ENCODE results near the gene LYL1. TPM values are rescaled to one million over a fixed set of nuclear protein-coding genes. Genes with fewer than 3 reads are reported as not detected.
A peak's percentile ranks its signal among the peaks of the same experiment; 100 is the strongest.

LYL1 gene
- total and polyA plus RNA-seq, 2 of the 13 experiments (the other 11 are each of a cell fraction or from before 2014, with no cell fraction given) = 0.75 to 0.92 TPM

GRCh38 chr19:13060964-13061927, 41.4 kb downstream of the LYL1 start:
- Histone ChIP-seq H3K9ac (ENCODE audit: insufficient read depth, low read depth, low read length) (peak overlapping the region; percentile 85), H3K4me3 (replicated peaks in 1 of 3; ENCODE audit: insufficient read depth in 1 of 3, low read depth in 2 of 3, low read length in 3 of 3) (peak overlapping the region; percentile 46 to 78 (median 54); a peak in 5 of 6 replicates), H3K4me2 (ENCODE audit: low read depth, low read length) (peak overlapping the region; percentile 97), H4K20me1 (ENCODE audit: insufficient read depth, low read length) (no peaks in the 10 kb centered on the region), H3K4me1 (ENCODE audit: insufficient read depth, low read length) (peaks cover 55% of the 10 kb centered on the region), H3K9me3 (ENCODE audit: low read length) (no peaks in the 10 kb centered on the region), H2AFZ (ENCODE audit: low read length) (no peak overlapping the region), H3K79me2 (ENCODE audit: insufficient read depth, low read length) (peaks cover 17% of the 10 kb centered on the region), H3K36me3 (replicated peaks in 1 of 2; ENCODE audit: control insufficient read depth in 1 of 2, insufficient read depth in 2 of 2, low read length in 2 of 2) (peaks cover 0 to 3% of the 10 kb centered on the region in 2 experiments; a peak in 2 of 5 replicates), H3K27me3 (ENCODE audit: control insufficient read depth in 1 of 2, insufficient read depth in 2 of 2, low read length in 2 of 2) (no peaks in the 10 kb centered on the region), H3K27ac (ENCODE audit: extremely low read length, insufficient read depth, low read length) (peak overlapping the region; percentile 98)
- intact Hi-C loops (cut with micrococcal nuclease; ENCODE audit: unreplicated experiment) (loop anchor here (1.0 to 5.0 kb wide), 3 partner anchors 28 to 76 kb away; no protein-coding TSS in a partner anchor), in situ Hi-C loops (cut with HindIII; ENCODE audit: extremely low pct_ligation_motif_present, low pct_unique_long_range_greater_than_20kb) (loop anchor here (5.0 kb wide), 2 partner anchors 39 to 74 kb away; no protein-coding TSS in a partner anchor)
- BruUV-seq (replicated peaks) = TSS peak; percentile 37
- ChIA-PET POLR2A (interaction anchor here (1.0 to 5.4 kb wide), 21 partner anchors 10 to 102 kb away, joined by 3 to 128 read pairs (median 9); partner anchors contain the start of genes IER2 and STX10), CTCF (ENCODE audit: low intra/inter-chr PET ratio, low total read pairs) (interaction anchor here (0.8 to 3.3 kb wide), 5 partner anchors 27 to 96 kb away, joined by 3 to 42 read pairs (median 10); no protein-coding TSS in a partner anchor)
- ATAC-seq = peak; percentile 76
- peak; percentile 70 for DNase-seq (ENCODE audit: low spot score)
- FAIRE-seq = peak; percentile 76
- 2% methylated on average over 19 of the region's 40 CpGs for WGBS (ENCODE audit: low lambda C conversion rate)
- no peak for TF ChIP-seq ZNF333 (CRISPR knock-in tag; IDR thresholded peaks at IDR 0.05; ENCODE audit: borderline replicate concordance)
- 0 out of 2 replicates have a peak, but pooled peaks have one; percentile 39 for TF ChIP-seq ZFAT (CRISPR knock-in tag; conservative IDR thresholded peaks at IDR 0.05)
- TF ChIP-seq ZBTB20 (CRISPR knock-in tag; IDR thresholded peaks at IDR 0.05; ENCODE audit: borderline replicate concordance, low read depth) = no peak
- TF ChIP-seq ZNF264 (CRISPR knock-in tag; IDR thresholded peaks at IDR 0.05) = peak; percentile 76; the same call in 1 of the 2 replicates
- TF ChIP-seq ZNF382 (CRISPR knock-in tag; IDR thresholded peaks at IDR 0.05; ENCODE audit: borderline replicate concordance) = no peak
- no peak for TF ChIP-seq ZNF512 (CRISPR knock-in tag; IDR thresholded peaks at IDR 0.05)
- no peak for TF ChIP-seq POGZ (CRISPR knock-in tag; IDR thresholded peaks at IDR 0.05)
- no peak for TF ChIP-seq ZNF678 (CRISPR knock-in tag; IDR thresholded peaks at IDR 0.05)
- no peak for TF ChIP-seq POLR2AphosphoS5 (IDR thresholded peaks at IDR 0.05; ENCODE audit: low read depth, low read length)
- peak in 1 of 2 experiments; percentile 40; a peak in 1 of 4 replicates for TF ChIP-seq KLF16 (CRISPR knock-in tag; IDR thresholded peaks at IDR 0.05)
- TF ChIP-seq, protein P1, sequence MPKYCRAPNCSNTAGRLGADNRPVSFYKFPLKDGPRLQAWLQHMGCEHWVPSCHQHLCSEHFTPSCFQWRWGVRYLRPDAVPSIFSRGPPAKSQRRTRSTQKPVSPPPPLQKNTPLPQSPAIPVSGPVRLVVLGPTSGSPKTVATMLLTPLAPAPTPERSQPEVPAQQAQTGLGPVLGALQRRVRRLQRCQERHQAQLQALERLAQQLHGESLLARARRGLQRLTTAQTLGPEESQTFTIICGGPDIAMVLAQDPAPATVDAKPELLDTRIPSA (CRISPR knock-in tag; IDR thresholded peaks at IDR 0.05; ENCODE audit: borderline replicate concordance) = no peak; the same call in 1 of the 2 replicates
- no peak for TF ChIP-seq ZFY (CRISPR knock-in tag; IDR thresholded peaks at IDR 0.05)
- TF ChIP-seq SMYD3 (CRISPR knock-in tag; IDR thresholded peaks at IDR 0.05) = no peak
- TF ChIP-seq, protein P2, sequence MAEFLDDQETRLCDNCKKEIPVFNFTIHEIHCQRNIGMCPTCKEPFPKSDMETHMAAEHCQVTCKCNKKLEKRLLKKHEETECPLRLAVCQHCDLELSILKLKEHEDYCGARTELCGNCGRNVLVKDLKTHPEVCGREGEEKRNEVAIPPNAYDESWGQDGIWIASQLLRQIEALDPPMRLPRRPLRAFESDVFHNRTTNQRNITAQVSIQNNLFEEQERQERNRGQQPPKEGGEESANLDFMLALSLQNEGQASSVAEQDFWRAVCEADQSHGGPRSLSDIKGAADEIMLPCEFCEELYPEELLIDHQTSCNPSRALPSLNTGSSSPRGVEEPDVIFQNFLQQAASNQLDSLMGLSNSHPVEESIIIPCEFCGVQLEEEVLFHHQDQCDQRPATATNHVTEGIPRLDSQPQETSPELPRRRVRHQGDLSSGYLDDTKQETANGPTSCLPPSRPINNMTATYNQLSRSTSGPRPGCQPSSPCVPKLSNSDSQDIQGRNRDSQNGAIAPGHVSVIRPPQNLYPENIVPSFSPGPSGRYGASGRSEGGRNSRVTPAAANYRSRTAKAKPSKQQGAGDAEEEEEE (CRISPR knock-in tag; IDR thresholded peaks at IDR 0.05; ENCODE audit: borderline replicate concordance) = no peak
- peak; percentile 79; the same call in 1 of the 2 replicates for TF ChIP-seq HDAC2 (CRISPR knock-in tag; IDR thresholded peaks at IDR 0.05)
- peak; percentile 45; the same call in 1 of the 2 replicates for TF ChIP-seq CBFB (CRISPR knock-in tag; IDR thresholded peaks at IDR 0.05)
- no peak for TF ChIP-seq ATF7-NPFF (CRISPR knock-in tag; IDR thresholded peaks at IDR 0.05; ENCODE audit: low read depth)
